C4-2B (cell line): ENCODE results near the gene RALGPS2.

Source experiments
- ZFX ChIP-seq: fragments of 450-650 bp; IDR thresholded peaks from 2 replicates; pipeline ENCODE4 v1.6.1; 2017
- TF ChIP-seq, protein P1 (sequence below): fragments of 450-650 bp; conservative IDR thresholded peaks from 2 replicates; pipeline ENCODE4 v1.5.1; 2017; ENCODE audit warnings: mild to moderate bottlenecking

DNA sequence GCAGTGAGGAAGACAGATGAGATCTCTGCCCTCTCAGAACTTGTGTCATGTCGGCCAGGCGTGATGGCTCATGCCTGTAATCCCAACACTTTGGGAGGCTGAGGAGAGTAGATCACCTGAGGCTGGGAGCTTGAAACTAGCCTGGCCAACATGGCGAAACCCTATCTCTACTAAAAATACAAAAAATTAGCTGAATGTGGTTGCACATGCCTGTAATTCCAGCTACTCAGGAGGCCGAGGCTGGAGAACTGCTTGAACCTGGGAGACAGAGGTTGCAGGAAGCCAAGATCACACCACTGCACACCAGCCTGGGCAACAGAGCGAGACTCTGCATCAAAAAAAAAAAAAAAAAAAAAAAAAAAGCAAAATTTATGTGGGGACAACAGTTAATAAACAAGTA, 40.9 kb upstream of the RALGPS2 start:
- TF ChIP-seq, protein P1, sequence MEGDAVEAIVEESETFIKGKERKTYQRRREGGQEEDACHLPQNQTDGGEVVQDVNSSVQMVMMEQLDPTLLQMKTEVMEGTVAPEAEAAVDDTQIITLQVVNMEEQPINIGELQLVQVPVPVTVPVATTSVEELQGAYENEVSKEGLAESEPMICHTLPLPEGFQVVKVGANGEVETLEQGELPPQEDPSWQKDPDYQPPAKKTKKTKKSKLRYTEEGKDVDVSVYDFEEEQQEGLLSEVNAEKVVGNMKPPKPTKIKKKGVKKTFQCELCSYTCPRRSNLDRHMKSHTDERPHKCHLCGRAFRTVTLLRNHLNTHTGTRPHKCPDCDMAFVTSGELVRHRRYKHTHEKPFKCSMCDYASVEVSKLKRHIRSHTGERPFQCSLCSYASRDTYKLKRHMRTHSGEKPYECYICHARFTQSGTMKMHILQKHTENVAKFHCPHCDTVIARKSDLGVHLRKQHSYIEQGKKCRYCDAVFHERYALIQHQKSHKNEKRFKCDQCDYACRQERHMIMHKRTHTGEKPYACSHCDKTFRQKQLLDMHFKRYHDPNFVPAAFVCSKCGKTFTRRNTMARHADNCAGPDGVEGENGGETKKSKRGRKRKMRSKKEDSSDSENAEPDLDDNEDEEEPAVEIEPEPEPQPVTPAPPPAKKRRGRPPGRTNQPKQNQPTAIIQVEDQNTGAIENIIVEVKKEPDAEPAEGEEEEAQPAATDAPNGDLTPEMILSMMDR = no peak
- no peak for TF ChIP-seq ZFX
